Measurements from ENCODE around the gene TCTN2. TPM values are rescaled to one million over a fixed set of nuclear protein-coding genes. Genes with fewer than 3 reads are reported as not detected.

The TCTN2 gene
- polyA plus RNA-seq, 1 experiment = 8.1 TPM

- POLR2A ChIA-PET = no interaction called here
- H3K27me3 ChIP-seq (ENCODE audit: control insufficient read depth, insufficient read depth, low read length) = no peaks in the 10 kb centered on the region
- no peak for TF ChIP-seq CTCF (IDR thresholded peaks at IDR 0.05; ENCODE audit: insufficient read depth, low read depth, low read length)
- peaks cover 6% of the 10 kb centered on the region for H3K36me3 ChIP-seq (ENCODE audit: control insufficient read depth, insufficient read depth, low read length)
- CTCF ChIA-PET = no interaction called here
- DNase-seq (ENCODE audit: low read depth) = no peak
- H3K4me3 ChIP-seq (ENCODE audit: low read depth, low read length) = no peak overlapping the region
These were observed 15.5 kb upstream of the TCTN2 start for GRCh38 chr12:123655420-123655819.

- Histone ChIP-seq H3K27me3 (ENCODE audit: control insufficient read depth, insufficient read depth, low read length) (no peaks in the 10 kb centered on the region), H3K4me3 (ENCODE audit: low read depth, low read length) (no peak overlapping the region), H3K36me3 (ENCODE audit: control insufficient read depth, insufficient read depth, low read length) (peaks cover 6% of the 10 kb centered on the region)
- ChIA-PET CTCF (no interaction called here), POLR2A (no interaction called here)
- DNase-seq (ENCODE audit: low read depth) = no peak
- no peak for TF ChIP-seq CTCF (IDR thresholded peaks at IDR 0.05; ENCODE audit: insufficient read depth, low read depth, low read length)
These were observed 14.5 kb upstream of the TCTN2 start for GRCh38 chr12:123656392-123656791.

- Histone ChIP-seq H3K36me3 (ENCODE audit: control insufficient read depth, insufficient read depth, low read length) (peaks cover 6% of the 10 kb centered on the region), H3K4me3 (ENCODE audit: low read depth, low read length) (no peak overlapping the region), H3K27me3 (ENCODE audit: control insufficient read depth, insufficient read depth, low read length) (no peaks in the 10 kb centered on the region)
- no peak for TF ChIP-seq CTCF (IDR thresholded peaks at IDR 0.05; ENCODE audit: insufficient read depth, low read depth, low read length)
- DNase-seq (ENCODE audit: low read depth) = no peak
- ChIA-PET CTCF (interaction anchor here (1.3 kb wide), 1 partner anchor 10 kb away, joined by 3 read pairs; no protein-coding TSS in a partner anchor), POLR2A (no interaction called here)
These were observed 13.7 kb upstream of the TCTN2 start for GRCh38 chr12:123657211-123657610.

GRCh38 chr12:123659996-123660727, 10.8 kb upstream of the TCTN2 start:
- no peaks in the 10 kb centered on the region for H3K27me3 ChIP-seq (ENCODE audit: control insufficient read depth, insufficient read depth, low read length)
- POLR2A ChIA-PET = no interaction called here
- peaks cover 6% of the 10 kb centered on the region for H3K36me3 ChIP-seq (ENCODE audit: control insufficient read depth, insufficient read depth, low read length)
- no peak for TF ChIP-seq CTCF (IDR thresholded peaks at IDR 0.05; ENCODE audit: insufficient read depth, low read depth, low read length)
- no peak overlapping the region for H3K4me3 ChIP-seq (ENCODE audit: low read depth, low read length)
- CTCF ChIA-PET = interaction anchor here (0.7 to 0.9 kb wide), 2 partner anchors 11 to 89 kb away, joined by 3 to 4 read pairs; partner anchors contain the start of gene TCTN2
- DNase-seq (ENCODE audit: low read depth) = peak; percentile 78

GRCh38 chr12:123667771-123668170, 3.1 kb upstream of the TCTN2 start:
- CTCF ChIA-PET = no interaction called here
- POLR2A ChIA-PET = no interaction called here
- H3K4me3 ChIP-seq (ENCODE audit: low read depth, low read length) = no peak overlapping the region
- no peak for DNase-seq (ENCODE audit: low read depth)
- H3K36me3 ChIP-seq (ENCODE audit: control insufficient read depth, insufficient read depth, low read length) = no peaks in the 10 kb centered on the region
- no peak for TF ChIP-seq CTCF (IDR thresholded peaks at IDR 0.05; ENCODE audit: insufficient read depth, low read depth, low read length)
- H3K27me3 ChIP-seq (ENCODE audit: control insufficient read depth, insufficient read depth, low read length) = no peaks in the 10 kb centered on the region

All from BJ (cell line).